Stimulated activated naive CD8-positive, alpha-beta T cell treated with anti-CD3 and anti-CD28 coated beads, Interleukin-15, amount 100 ng/mL, for 72 hours (primary cell): ENCODE data around the gene PARP15.

ENCODE experiments used
- ATAC-seq: fragments of 150-1000 bp; cut with Tn5 transposase; 2 replicates; pipeline ENCODE4 v1.10.0; 2021; ENCODE audit warnings: mild to moderate bottlenecking, moderate library complexity
- DNase-seq, 2 donors: peaks; one replicate each; pipeline ENCODE4 v3.0.0; 2021 to 2022
- H3K27ac Mint-ChIP-seq, 2 donors: one replicate each; pipeline ENCODE4 v1.8.0; 2022; ENCODE audit warnings: mild to moderate bottlenecking in 2 of 2, mixed read lengths in 2 of 2, moderate library complexity in 2 of 2
- H3K27me3 Mint-ChIP-seq: one replicate; pipeline ENCODE4 v1.8.0; 2022; ENCODE audit warnings: mixed read lengths
- H3K4me1 Mint-ChIP-seq: one replicate; pipeline ENCODE4 v1.8.0; 2022; ENCODE audit warnings: mild to moderate bottlenecking, mixed read lengths
- H3K4me3 Mint-ChIP-seq, 2 donors: one replicate each; pipeline ENCODE4 v1.8.0; 2022; ENCODE audit warnings: mild to moderate bottlenecking in 2 of 2, mixed read lengths in 2 of 2, moderate library complexity in 1 of 2
- H3K9me3 Mint-ChIP-seq, 2 donors: one replicate each; pipeline ENCODE4 v1.8.0; 2022; ENCODE audit warnings: mixed read lengths in 2 of 2

Gene PARP15

DNA sequence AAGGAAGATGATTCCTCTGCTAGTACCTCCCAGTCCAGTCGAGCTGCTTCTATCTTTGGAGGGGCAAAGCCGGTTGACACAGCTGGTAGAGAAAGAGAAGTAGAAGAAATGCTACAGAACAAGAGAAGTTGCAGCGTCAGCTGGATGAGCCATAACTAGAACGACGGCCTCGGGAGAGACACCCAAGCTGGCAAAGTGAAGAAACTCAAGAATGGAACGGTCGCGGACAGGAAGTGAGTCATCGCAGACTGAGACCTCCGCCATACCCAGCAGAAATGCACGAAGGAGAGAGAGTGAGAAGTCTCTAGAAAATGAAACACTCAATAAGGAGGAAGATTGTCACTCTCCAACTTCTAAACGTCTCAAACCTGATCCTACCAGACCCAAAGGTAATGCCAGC lies 84.2 kb downstream of the PARP15 start:
- no peak overlapping the region for H3K4me3 Mint-ChIP-seq
- H3K9me3 Mint-ChIP-seq: peaks cover 0 to 14% of the 10 kb centered on the region in 2 donors
- no peak for ATAC-seq
- no peak for DNase-seq
- H3K27ac Mint-ChIP-seq: no peak overlapping the region
- H3K27me3 Mint-ChIP-seq: peaks cover 28% of the 10 kb centered on the region
- no peaks in the 10 kb centered on the region for H3K4me1 Mint-ChIP-seq

DNA sequence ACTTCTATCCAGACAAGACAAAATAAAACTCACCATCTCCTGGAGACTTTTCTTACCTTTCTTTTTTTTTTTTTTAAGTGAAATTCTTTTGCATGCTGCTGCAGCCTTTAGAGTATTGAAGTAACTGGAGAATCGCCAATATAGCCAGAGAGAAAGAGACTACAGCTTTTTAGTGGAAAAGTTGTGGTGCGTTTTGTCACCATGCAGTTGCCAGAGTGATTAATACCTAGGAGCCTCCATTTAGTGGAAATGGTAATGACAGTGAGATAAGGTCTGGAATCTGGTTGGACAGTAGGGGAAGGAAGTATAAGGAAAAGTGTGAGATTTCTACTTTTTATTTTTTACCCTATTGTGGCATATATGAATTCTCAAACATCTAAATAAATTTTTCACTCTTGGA lies 85.1 kb downstream of the PARP15 start:
- no peaks in the 10 kb centered on the region for H3K4me1 Mint-ChIP-seq
- H3K4me3 Mint-ChIP-seq: no peak overlapping the region
- peaks cover 28% of the 10 kb centered on the region for H3K27me3 Mint-ChIP-seq
- no peak overlapping the region for H3K27ac Mint-ChIP-seq
- no peak for ATAC-seq
- DNase-seq: no peak
- peaks cover 0 to 14% of the 10 kb centered on the region in 2 donors for H3K9me3 Mint-ChIP-seq

DNA sequence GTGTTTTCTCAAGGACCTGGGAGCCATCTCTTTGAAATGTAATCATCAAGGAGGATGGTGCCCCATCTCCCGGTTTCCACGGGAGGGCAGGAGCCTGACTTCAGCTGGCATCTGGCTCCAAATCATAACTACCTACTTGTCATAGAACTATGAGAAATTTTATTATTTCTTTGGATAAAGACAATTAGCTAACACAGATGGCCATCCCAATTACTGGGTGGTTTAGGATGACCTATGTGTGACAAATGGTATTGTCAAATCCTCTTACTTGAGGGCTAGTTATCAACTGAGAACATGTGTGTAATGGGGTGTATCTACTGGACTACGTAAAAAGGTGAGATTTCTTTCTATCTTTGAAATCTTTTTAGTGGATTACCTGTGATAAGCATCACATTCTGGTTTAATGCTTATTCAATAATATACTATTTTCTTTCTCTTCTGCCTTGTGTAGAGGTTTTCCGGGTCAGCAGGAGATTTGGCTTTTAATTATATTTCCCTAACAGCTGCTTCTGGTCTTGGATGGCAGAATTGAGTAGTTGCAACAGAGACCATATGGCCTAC lies 87.9 kb downstream of the PARP15 start:
- no peak for ATAC-seq
- Mint-ChIP-seq H3K4me3 (no peak overlapping the region), H3K9me3 (peaks cover 0 to 14% of the 10 kb centered on the region in 2 donors), H3K27me3 (peaks cover 13% of the 10 kb centered on the region), H3K27ac (peak overlapping the region in 1 of 2 donors; percentile 8), H3K4me1 (peaks cover 18% of the 10 kb centered on the region)
- DNase-seq: no peak

DNA sequence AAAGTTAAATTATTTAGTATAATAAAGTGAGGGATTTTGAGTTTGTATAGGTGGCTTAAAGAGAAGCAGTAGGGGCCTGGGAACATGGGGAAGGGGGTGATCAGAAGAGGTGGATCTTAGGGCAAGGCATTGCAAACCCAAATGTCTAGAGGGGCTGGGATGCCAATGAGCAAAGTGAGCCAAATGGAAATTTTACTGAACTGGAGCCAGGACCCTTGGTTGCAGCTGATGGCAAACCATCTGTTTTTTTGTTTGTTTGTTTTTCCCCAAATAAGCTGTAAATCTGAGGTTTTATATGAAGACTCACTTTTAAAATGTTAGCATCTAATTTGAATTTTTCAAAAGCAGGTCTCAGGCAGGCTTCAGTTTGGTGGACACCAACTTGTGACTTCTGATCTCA lies 88.4 kb downstream of the PARP15 start:
- peaks cover 8% of the 10 kb centered on the region for H3K27me3 Mint-ChIP-seq
- no peak overlapping the region for H3K27ac Mint-ChIP-seq
- DNase-seq (no peak), ATAC-seq (no peak)
- no peak overlapping the region for H3K4me3 Mint-ChIP-seq
- H3K9me3 Mint-ChIP-seq: peaks cover 0 to 8% of the 10 kb centered on the region in 2 donors
- peaks cover 18% of the 10 kb centered on the region for H3K4me1 Mint-ChIP-seq

DNA sequence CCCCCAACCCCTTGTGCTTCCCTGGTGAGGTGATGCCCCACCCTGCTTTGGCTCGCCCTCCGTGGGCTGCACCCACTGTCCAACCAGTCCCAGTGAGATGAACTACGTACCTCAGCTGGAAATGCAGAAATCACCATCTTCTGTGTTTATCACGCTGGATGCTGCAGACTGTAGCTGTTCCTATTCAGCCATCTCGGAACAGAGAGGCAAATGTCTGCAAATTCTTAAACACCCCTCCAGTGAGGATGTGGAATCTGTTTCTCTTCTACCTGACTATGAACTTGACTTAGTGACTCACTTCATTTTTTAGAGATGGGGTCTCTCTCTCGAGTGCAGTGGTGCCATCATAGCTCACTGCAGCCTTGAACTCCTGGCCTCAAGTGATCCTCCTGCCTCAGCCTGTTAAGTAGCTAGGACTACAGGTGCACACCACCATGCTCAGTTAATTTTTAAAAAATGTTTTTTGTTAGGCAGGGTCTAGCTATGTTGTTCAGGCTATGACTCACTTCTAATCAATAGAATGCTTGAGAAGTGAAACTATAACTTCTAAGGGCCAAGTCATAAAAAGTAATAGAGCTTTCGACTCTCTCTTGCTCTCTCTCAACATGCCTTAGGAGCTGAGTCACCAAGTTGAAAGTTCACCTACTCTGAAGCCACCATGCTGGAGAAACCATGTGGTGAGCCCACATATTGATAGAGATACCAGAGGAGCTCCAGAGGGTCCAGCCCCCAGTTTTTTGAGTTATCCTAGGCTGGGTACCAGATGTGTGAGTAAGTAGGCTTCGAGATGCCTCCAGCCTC lies 91.7 kb downstream of the PARP15 start:
- Mint-ChIP-seq H3K4me3 (no peak overlapping the region), H3K27me3 (no peaks in the 10 kb centered on the region), H3K4me1 (peaks cover 20% of the 10 kb centered on the region), H3K27ac (peak overlapping the region; percentile 57 to 63), H3K9me3 (peaks cover 1 to 6% of the 10 kb centered on the region in 2 donors)
- peak; percentile 30 to 54 for DNase-seq
- ATAC-seq: peak; percentile 98

DNA sequence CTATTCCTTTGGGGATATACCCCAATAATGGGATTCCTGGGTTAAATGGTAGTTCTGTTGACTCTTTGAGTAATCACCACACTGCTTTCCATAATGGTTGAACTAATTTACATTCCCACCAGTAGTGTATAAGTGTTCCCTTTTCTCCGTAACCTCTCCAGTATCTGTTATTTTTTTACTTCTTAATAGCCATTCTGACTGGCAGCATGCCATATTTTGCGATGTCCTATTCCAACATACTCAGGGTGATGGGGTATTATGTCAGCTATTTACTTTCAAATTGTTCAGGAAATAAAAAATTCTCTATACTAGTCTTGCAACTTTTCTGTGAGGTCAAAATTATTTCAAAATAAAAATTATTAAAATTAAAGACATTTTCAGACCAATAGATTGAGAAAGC lies 94.1 kb downstream of the PARP15 start:
- Mint-ChIP-seq H3K27me3 (no peaks in the 10 kb centered on the region), H3K9me3 (peaks cover 7 to 14% of the 10 kb centered on the region in 2 donors), H3K4me3 (no peak overlapping the region), H3K4me1 (peaks cover 24% of the 10 kb centered on the region), H3K27ac (no peak overlapping the region)
- ATAC-seq: no peak
- DNase-seq: no peak

DNA sequence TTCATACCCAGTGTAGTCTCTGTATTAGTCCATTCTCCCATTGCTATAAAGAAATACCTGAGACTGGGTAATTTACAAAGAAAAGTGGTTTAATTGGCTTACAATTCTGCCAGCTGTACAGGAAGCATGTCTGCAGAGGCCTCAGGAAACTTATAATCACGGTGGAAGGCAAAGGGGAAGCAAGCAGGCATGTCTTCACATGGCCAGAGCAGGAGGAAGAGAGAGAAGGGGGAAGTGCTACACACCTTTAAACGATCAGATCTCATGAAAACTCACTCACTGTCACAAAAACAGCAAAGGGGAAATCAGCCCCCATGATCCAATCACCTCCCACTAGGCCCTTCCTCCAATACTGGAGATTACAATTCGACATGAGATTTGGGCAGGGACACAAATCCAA lies 96.9 kb downstream of the PARP15 start:
- no peaks in the 10 kb centered on the region for H3K27me3 Mint-ChIP-seq
- peak overlapping the region in 1 of 2 donors; percentile 58 for H3K27ac Mint-ChIP-seq
- no peak overlapping the region for H3K4me3 Mint-ChIP-seq
- DNase-seq (no peak), ATAC-seq (no peak)
- peaks cover 7 to 14% of the 10 kb centered on the region in 2 donors for H3K9me3 Mint-ChIP-seq
- peaks cover 26% of the 10 kb centered on the region for H3K4me1 Mint-ChIP-seq

DNA sequence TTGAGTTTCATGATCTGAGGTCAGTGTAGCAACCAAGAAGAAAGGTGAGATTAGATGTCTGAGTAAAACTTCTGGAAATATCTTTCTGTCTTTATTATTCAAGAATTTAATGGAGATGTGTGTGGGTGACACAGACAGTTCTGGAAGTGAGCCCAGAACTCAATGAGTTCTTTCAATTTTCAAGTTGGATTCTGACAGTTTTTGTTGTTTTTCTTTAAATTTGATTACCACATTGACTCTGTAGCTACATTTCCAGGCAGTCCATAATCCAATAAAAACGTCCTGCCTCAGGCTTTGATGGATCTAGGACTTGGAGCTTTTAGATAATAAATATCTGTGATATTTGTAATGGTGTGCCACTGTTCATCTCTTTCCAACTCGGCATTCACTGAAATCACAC lies 99.3 kb downstream of the PARP15 start:
- Mint-ChIP-seq H3K27me3 (no peaks in the 10 kb centered on the region), H3K4me3 (no peak overlapping the region), H3K27ac (no peak overlapping the region), H3K4me1 (peaks cover 35% of the 10 kb centered on the region), H3K9me3 (peaks cover 7 to 9% of the 10 kb centered on the region in 2 donors)
- DNase-seq: no peak
- no peak for ATAC-seq

DNA sequence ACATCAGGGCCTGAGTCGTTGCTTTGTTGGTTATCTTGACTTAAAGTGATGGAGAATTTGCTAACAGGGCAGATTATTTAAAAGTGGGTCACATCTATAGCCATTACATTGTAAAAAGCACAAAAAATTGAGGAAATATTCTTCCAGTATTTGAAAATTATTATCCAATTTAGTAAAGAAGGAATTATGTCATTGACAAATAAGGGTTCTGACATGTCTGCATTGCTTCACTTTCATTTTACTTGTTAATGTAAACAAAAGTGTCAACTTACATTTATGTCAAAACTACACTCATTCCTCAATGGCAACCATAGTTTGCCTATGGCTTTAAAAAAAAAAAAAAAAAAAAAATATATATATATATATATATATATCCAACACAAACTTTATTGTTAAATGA lies 99.8 kb downstream of the PARP15 start:
- no peak for ATAC-seq
- peaks cover 7 to 9% of the 10 kb centered on the region in 2 donors for H3K9me3 Mint-ChIP-seq
- no peak overlapping the region for H3K4me3 Mint-ChIP-seq
- peaks cover 40% of the 10 kb centered on the region for H3K4me1 Mint-ChIP-seq
- no peaks in the 10 kb centered on the region for H3K27me3 Mint-ChIP-seq
- no peak for DNase-seq
- H3K27ac Mint-ChIP-seq: no peak overlapping the region

DNA sequence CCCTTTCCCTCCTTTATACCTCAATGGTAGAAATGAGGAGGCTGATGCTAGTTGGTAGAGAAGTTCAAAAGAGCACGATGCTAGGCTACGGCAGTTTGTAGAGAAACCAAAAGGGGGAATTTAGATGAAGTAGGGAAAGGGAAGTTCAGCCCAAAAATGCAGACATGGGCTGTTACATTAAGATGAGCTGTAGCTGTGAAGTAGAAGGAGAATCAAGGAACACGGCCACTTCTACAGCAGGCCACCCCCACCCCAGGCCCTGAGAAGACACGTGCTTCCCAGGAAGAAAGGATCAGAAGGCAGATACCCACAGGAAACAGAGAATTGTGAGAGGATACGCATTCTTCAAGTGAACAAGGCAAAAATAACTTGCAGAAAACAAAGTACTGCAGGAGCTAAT lies 101.1 kb downstream of the PARP15 start:
- peaks cover 7 to 9% of the 10 kb centered on the region in 2 donors for H3K9me3 Mint-ChIP-seq
- peak overlapping the region in 1 of 2 donors; percentile 14 for H3K4me3 Mint-ChIP-seq
- H3K27ac Mint-ChIP-seq: peak overlapping the region in 1 of 2 donors; percentile 67
- peaks cover 53% of the 10 kb centered on the region for H3K4me1 Mint-ChIP-seq
- no peak for DNase-seq
- no peak for ATAC-seq
- H3K27me3 Mint-ChIP-seq: no peaks in the 10 kb centered on the region

DNA sequence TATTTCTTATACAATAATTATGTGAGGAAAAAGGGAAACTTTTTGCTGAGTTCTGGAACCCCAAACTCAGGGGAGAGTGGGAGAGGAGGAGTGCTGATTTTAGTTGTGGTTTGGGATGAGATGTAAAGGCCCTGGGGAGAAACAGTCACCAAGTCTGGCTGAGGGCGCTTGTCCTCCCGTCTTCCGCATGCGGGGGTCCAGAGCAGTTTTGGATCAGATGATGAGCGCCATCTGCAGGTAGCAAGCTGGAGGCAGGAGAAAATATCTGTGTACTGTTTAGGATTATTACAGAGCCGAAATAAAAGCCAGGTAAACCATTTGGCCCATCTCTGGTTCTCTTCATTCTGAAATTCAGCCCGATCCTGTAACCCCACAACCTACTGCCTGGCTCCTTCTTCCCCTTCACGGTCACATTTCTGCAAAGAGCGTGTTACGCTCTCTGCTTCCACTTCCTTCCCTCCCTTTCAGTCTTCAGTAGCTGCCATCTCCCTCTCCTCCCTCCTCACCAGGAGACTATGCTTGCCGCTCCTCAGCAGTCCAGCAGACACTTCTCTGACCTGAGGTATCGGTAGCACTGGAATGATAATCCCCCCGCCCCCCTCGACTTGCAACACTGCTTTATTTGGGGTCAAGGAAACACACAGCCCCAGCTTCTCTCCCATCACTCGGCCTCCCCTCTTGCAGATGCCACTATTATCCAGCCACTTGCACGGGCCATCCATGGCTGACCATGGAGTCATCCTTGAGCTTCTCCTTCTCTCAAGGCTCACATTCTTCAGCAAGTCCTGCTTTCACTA lies 101.8 kb downstream of the PARP15 start:
- H3K4me3 Mint-ChIP-seq: peak overlapping the region; percentile 82 to 91
- peaks cover 4 to 7% of the 10 kb centered on the region in 2 donors for H3K9me3 Mint-ChIP-seq
- peak overlapping the region; percentile 97 to 100 for H3K27ac Mint-ChIP-seq
- no peaks in the 10 kb centered on the region for H3K27me3 Mint-ChIP-seq
- peaks cover 57% of the 10 kb centered on the region for H3K4me1 Mint-ChIP-seq
- DNase-seq (peak; percentile 82 to 83), ATAC-seq (peak; percentile 69)

DNA sequence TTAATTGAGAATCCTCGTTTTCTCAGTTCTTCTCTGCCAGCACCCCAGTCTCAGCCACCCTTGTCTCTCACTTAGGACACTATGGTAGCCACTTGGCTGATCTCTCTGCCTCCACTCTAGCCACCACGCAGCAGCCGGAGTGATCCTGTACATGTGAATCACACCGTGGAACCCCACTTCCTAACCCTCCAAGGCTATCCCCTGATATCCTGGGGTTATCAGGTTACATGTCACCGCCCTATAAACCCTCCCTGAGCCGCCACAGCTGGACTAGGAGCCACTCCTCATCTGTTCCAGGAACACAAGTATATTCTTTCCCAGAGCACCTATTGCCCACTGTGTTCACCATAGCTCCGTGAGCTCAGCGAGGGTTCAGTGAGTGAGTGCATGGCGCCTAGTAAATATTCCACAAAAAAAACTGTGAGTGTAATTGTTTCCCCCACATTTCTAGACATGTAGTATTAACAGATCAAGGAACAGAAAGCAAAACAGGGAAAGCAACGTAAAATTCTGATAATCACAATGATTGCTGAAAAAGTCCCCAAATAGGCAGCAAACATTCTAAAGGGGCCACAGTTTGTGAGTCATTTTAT lies 102.5 kb downstream of the PARP15 start:
- H3K9me3 Mint-ChIP-seq: peaks cover 0 to under 1% of the 10 kb centered on the region in 2 donors
- DNase-seq (peak in 1 of 2 donors; percentile 24), ATAC-seq (peak; percentile 32)
- peak overlapping the region; percentile 82 to 91 for H3K4me3 Mint-ChIP-seq
- peaks cover 58% of the 10 kb centered on the region for H3K4me1 Mint-ChIP-seq
- no peaks in the 10 kb centered on the region for H3K27me3 Mint-ChIP-seq
- peak overlapping the region; percentile 97 to 100 for H3K27ac Mint-ChIP-seq

DNA sequence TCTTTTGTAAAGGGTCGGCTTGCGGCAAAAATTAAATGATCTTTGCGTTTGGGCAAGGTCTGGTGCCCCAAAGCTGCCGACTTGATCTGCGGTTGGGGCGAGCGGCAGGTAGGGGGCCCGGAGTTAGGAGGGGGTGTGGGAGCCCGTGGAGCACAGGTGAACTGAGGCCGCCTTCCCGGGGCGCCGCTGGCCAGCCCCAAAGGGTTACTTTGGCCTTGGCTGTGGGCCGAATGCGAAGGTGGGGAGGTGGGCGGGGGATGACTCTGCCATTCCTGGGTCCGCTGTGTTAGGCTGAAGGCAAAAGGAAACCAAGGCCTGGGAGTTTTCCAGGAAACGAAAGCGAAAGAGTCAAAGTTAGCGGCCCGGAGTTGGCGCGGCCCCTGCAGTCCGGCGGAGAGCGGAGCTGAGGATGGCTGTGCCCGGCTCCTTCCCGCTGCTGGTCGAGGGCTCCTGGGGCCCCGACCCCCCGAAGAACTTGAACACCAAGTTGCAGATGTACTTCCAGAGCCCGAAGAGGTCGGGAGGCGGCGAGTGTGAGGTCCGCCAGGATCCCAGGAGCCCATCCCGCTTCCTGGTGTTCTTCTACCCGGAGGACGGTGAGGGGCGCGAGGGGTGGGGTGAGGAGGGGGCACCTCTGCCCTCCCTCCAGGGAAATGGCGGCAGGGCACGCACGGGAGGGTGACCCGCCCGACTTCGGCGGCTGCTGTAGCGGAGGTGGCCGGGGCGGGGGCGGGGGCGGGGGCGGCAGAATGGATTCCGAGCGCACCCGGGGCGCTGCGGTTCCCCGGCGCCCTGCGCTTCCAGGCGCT lies 103.2 kb downstream of the PARP15 start, which contains the start of gene PARP14:
Gene PARP14 (plus strand): TSS at position 365 of the 809 bp plus-strand sequence. CDS start 45 bp downstream, at position 410.
- Mint-ChIP-seq H3K27ac (peak within 1 kb of the TSS; percentile 97 to 100), H3K4me3 (peak within 1 kb of the TSS; percentile 82 to 91), H3K4me1 (peaks cover 58% of the 10 kb centered on the region), H3K9me3 (no peaks in the 10 kb centered on the region), H3K27me3 (no peaks in the 10 kb centered on the region)
- DNase-seq: peak; percentile 66 to 76
- peak; percentile 84 for ATAC-seq

DNA sequence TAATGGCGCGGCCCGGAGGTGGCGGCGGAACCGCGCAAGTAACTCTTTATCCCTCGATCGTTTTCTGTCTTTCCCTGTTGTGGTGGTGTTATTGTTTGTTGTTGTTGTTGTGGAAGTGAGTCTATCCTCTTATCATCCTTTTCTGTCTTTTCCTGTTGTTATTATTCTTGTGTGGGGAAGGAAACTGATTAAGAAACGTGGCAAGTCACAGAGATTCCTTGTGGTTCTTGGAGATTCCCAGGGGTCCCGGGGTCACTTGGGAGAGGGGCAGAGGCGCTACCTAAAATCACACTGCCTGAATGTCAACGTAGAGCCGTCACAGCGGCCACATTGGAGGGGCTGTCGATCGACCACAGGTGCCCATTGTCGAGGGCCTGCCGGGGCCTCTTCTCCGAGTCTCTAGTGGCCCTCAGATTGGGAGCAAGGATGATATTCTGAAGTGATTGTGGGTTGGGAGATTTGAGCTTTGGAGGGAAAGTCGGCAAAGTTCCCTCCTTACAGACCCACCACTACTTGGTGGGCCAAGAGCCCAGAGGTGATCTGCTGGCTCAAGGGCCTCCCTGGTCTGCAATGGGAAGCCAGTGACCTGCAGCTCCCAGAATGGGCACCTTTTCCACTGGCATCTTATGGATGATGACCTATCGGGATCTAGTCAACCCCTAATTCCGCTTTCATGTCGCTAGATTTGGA lies 104.0 kb downstream of the PARP15 start:
- no peak for DNase-seq
- H3K4me1 Mint-ChIP-seq: peaks cover 58% of the 10 kb centered on the region

More for the DNA sequence above, 104.0 kb downstream of the PARP15 start:
- no peaks in the 10 kb centered on the region for H3K9me3 Mint-ChIP-seq
- H3K27ac Mint-ChIP-seq: peak overlapping the region; percentile 92
- no peaks in the 10 kb centered on the region for H3K27me3 Mint-ChIP-seq
- peak overlapping the region; percentile 82 to 91 for H3K4me3 Mint-ChIP-seq
- ATAC-seq: no peak
